NCI-H1436 treated with DMSO at 0.1 percent for 48 hours (cell line): ENCODE results near the gene PHKG2.

Source experiments
- DNase-seq: peaks from one replicate; lab custom pipeline; 2025; lab: John Stamatoyannopoulos, UW

Gene PHKG2

GRCh38 chr16:30728899-30729672 lies 19.1 kb upstream of the PHKG2 start:
- DNase-seq, result no peak

- DNase-seq, result no peak
Measured at GRCh38 chr16:30731411-30731810, 16.8 kb upstream of the PHKG2 start.

DNA sequence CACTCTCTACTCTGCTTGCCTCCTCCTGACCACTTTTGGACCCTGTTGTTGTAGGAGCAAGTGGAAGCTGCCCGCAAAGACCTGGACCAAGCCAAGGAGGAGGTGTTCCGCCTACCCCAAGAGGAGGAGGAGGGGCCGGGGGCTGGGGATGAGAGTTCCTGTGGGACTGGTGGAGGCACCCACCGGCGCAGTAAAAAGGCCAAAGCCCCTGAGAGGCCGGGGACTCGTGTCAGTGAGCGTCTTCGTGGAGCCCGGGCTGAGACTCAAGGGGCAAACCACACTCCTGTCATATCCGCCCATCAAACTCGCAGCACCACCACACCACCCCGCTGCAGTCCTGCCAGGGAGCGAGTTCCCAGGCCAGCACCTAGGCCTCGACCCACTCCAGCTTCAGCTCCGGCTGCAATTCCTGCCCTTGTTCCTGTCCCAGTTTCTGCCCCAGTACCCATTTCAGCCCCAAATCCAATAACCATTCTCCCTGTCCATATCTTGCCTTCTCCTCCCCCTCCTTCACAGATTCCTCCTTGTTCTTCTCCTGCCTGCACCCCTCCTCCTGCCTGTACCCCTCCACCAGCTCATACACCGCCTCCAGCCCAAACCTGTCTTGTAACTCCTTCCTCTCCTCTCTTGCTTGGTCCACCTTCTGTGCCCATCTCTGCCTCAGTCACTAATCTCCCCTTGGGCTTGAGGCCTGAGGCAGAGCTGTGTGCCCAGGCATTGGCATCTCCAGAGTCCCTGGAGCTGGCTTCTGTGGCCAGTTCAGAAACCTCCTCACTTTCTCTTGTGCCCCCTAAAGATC lies 11.0 kb upstream of the PHKG2 start:
- DNase-seq, result no peak

DNA sequence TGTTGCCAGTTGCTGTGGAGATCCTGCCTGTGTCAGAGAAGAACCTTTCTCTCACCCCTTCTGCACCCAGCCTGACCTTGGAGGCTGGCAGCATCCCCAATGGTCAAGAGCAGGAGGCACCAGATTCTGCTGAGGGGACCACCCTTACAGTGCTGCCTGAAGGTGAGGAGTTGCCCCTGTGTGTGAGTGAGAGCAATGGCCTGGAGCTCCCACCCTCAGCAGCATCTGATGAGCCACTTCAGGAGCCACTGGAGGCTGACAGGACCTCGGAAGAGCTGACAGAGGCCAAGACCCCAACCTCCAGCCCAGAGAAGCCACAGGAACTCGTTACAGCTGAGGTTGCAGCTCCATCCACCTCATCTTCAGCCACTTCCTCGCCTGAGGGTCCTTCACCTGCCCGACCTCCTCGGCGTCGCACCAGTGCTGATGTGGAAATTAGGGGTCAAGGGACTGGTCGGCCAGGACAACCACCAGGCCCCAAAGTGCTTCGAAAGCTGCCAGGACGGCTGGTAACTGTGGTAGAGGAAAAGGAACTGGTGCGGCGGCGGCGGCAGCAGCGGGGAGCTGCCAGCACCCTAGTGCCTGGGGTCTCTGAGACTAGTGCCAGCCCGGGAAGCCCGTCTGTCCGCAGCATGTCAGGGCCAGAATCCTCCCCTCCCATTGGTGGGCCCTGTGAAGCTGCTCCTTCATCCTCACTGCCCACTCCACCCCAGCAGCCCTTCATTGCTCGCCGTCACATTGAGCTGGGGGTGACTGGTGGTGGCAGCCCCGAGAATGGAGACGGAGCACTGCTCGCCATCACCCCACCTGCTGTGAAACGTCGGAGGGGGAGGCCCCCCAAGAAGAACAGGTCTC lies 10.2 kb upstream of the PHKG2 start:
- no peak for DNase-seq

- DNase-seq, result no peak
Measured at GRCh38 chr16:30738984-30739951, 9.0 kb upstream of the PHKG2 start.

DNA sequence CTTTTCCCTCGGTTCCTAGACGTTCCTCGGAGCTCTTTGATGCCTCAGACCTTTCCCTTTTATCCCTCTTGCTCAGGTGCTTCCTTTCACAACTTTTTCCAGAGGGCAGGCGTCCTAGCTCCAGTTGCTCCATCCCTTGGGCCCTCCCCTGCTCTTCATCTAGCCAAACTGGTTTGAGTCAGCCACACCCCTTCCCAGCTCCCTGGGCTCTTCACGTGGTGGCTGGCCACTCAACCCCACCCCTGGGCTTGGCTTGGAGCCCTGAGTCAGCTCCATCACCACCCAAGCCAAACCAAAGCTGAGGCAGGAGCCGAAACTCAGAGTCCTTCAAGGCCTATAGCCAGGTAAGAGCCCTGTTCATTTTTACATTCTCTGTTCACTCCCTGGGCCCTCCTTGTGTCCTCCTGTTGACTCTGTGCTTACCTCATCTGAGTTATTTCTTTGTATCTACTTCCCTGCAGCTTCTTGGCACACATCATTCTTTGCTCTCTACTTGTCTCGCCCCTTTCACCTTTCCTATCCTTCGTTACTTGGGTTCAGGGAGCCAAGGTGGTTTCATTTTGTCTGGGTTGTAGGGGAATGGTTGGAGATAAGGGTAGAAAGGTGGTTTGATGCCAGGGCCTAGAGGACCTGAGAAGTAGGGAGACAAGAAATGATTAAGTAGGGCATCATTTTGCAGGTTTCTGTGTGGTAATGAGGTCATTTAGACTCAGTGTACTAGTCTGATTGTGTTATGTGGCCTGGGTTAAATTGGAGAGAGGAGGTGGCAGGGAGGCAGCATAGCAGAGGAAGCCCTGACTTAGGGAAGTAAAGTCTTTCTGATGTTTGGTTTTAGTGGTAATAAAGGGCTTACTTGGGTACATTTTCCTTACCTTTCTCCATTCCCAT lies 7.6 kb upstream of the PHKG2 start:
- DNase-seq, result no peak

DNA sequence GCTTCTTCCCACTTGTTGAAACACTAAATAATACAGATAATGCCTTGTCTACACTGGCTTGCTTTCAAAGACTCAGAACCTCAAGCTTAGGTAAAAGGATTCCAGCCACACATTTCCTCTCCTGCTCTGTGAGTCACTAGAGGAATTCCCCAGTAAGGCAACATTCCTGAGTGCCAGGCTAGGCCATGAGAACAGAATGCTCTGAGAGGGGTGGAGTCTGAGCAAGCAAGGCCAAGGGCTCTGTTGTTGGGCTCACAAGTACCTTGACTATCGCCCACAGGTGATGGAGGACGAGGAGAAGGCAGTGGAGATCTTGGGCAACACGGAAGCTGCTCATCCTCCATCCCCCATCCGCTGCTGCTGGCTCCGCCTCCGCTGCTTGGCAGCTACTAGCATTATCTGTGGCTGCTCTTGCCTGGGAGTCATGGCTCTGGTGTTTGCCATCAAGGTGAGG lies 6.7 kb upstream of the PHKG2 start:
- no peak for DNase-seq

- DNase-seq, result no peak
Measured at GRCh38 chr16:30743716-30744115, 4.5 kb upstream of the PHKG2 start.

DNA sequence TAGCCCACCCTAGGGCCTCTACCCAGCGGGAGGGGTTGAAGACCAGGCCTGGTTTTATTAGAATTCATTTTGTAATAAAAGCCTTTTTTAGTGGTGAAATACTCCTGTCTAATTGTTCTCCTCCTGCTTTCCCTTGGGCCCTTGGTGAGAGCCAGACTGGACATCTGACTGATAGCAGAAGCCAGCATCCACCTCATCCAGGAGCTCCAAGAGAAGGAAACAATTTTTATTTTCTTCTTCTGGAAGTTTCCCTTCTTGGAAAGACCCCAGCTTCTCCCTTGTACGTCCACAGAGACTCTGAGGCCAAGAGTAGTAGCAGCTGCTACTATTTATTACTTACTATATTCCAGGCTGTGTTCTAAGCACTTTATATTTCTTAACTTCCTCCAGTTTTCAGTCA lies 4.0 kb upstream of the PHKG2 start:
- no peak for DNase-seq

GRCh38 chr16:30745082-30745481 lies 3.1 kb upstream of the PHKG2 start:
- no peak for DNase-seq

- DNase-seq, result no peak
Measured at GRCh38 chr16:30746638-30747175, 1.5 kb upstream of the PHKG2 start.

DNA sequence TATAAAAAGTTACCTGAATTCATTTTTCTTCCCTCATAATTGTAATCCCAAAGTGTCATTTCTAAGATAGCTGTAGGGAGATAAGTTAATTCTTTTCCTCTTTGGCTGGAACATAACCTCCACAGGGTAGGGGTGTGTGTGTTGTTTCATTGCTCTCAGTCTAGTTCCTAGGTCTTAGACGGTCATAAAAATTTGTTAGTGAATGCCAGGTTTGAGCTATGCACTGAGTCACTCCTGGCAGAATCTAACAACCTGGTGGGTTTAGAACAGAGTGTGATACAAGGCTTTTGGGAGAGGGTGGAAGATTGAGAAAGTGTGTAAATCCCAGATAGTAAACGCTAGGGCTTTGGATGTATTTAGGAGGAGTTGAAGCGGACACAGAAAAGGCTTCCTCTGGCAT lies 894 bp upstream of the PHKG2 start:
- no peak for DNase-seq

DNA sequence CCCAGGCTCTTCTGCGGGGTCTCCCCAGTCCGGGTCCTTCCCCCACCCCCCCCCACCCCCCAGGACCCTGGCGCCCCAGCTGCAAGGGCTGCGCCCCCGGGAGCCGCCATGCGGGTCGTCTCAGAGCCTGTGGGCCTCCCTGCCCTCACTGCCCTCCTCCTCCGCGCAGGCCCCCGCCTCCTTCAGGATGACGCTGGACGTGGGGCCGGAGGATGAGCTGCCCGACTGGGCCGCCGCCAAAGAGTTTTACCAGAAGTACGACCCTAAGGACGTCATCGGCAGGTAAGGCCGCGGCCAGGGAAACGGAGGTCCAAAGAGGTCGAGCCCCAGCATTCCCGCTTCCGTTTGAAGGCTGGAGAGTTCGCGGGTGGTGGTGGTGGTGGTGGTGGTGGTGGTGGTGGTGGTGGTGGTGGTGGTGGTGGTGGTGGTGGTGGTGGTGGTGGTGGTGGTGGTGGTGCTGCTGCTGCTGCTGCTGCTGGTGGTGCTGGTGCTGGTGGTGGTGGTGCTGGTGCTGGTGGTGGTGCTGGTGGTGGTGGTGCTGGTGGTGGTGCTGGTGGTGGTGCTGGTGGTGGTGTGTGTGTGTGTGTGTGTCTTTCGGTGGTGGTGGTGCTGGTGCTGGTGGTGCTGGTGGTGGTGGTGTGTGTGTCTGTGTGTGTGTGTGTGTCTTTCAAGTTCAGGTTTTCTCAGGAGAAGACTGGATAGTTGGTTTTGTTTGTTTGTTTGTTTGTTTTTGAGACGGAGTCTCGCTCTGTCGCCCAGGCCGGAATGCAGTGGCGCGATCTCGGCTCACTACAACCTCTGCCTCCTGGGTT lies 615 bp downstream of the PHKG2 start:
- no peak for DNase-seq

- no peak for DNase-seq
Measured at GRCh38 chr16:30750201-30750600, 2.0 kb downstream of the PHKG2 start.

DNA sequence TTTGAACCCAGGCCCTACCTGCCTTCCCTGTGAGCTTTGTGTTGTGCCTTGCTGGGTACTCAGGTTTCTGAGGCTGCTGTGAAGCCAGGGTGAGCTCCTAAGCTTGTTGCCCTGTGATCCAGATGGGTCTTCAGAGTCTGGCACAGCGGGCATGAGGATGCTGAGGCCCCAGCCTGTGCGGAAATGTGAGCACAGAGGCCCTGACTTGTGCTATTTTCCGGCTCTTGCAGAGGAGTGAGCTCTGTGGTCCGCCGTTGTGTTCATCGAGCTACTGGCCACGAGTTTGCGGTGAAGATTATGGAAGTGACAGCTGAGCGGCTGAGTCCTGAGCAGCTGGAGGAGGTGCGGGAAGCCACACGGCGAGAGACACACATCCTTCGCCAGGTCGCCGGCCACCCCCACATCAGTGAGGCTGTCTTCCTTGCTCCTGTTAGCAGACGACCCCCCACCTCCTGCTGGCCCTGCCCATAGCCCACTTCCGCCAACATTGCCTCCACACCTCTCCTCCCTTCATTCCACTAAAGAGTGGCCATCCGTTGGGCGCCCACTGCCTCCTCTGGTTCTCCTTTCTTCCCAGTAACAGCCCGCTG lies 2.7 kb downstream of the PHKG2 start:
- no peak for DNase-seq

GRCh38 chr16:30753596-30753995 lies 5.4 kb downstream of the PHKG2 start:
- no peak for DNase-seq

- no peak for DNase-seq
Measured at GRCh38 chr16:30755955-30756780, 7.9 kb downstream of the PHKG2 start.

GRCh38 chr16:30756781-30757100 lies 8.5 kb downstream of the PHKG2 start:
- no peak for DNase-seq
